GM21515 (cell line): ENCODE results near the gene SERAC1.

Experiments
- ATAC-seq: cut with Tn5 transposase; IDR thresholded peaks from one replicate; pipeline ENCODE4 v1.9.1; 2021; ENCODE audit not compliant: unreplicated experiment

The SERAC1 gene

DNA sequence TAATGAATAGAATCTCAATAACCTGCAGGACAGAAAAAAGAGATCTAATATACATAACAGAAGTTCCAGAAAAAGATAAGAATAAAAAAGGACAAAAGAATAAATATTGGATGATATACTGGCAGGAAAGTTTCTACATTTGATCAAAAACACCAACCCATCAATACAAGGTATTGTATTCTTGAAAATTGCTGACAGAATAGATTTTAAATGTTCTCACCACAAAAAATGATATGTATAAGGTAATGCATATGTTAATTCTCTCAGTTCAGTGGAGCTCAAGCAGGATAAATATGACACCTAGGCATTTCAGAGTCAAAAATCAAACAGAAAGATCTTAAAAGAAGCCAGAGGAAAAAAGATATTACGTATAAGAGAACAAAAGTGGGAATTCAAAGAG, 43.8 kb downstream of the SERAC1 start:
- no peak for ATAC-seq

GRCh38 chr6:158122048-158122447, 46.0 kb downstream of the SERAC1 start:
- no peak for ATAC-seq

GRCh38 chr6:158121335-158121734, 46.7 kb downstream of the SERAC1 start:
- no peak for ATAC-seq

GRCh38 chr6:158118886-158119285, 49.2 kb downstream of the SERAC1 start:
- ATAC-seq, result no peak

GRCh38 chr6:158115508-158115907, 52.6 kb downstream of the SERAC1 start:
- no peak for ATAC-seq

DNA sequence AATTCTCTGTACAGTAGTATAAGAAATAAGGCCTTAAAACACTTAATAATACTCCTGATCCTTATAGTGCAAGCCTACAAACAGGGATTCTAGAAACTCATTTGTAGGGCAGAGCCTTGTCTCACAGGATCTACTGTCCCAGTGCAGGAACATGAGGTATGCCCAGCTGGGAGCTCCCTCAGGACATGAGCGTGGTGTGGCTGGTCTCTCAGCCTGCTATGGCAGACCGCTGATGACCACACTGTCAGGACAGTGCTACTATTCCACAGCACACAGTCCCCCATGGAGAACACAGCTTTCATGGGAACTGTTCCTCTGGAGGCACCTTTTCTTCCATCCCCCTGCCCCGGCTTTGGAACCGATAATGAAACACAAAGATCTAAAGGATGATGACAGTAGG, 53.0 kb downstream of the SERAC1 start:
- ATAC-seq, result no peak

DNA sequence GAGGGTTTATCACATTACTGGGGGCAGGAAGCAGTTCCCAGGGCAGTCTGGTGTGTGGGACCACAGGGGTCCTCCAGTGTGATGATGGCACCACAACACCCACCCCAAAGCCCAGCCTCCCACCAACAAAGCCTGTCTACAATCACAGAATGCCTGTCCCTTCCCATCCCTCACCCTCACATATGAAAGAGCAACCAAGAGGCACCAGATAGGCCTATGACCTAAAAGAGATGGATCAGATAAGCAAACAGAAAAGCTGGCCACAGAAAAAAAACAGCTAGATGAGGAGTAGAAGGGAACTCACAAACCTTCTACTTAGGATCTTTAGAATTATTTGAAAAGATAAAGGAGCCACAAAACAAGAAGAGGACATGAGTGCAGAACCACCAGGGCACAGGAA, 54.3 kb downstream of the SERAC1 start:
- ATAC-seq, result no peak

DNA sequence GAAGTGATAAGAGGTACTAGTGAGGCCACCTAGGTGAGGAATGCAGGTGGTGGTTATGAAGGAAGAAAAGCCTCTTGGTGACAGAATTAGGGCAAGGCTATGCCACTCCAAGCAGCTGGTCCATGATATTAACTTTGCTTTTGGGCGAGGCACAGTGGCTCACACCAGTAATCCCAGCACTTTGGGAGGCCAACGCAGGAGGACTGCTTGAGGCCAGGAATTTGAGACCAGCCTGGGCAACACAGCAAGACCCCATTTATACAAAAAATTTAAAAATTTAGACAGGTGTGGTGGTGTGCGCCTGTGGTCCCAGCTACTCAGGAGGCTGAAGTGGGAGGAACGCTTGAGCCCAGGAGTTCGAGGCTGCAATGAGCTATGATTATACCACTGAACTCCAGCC, 56.1 kb downstream of the SERAC1 start:
- ATAC-seq, result no peak

- ATAC-seq, result no peak
These were observed 57.1 kb downstream of the SERAC1 start for GRCh38 chr6:158110986-158111385.

DNA sequence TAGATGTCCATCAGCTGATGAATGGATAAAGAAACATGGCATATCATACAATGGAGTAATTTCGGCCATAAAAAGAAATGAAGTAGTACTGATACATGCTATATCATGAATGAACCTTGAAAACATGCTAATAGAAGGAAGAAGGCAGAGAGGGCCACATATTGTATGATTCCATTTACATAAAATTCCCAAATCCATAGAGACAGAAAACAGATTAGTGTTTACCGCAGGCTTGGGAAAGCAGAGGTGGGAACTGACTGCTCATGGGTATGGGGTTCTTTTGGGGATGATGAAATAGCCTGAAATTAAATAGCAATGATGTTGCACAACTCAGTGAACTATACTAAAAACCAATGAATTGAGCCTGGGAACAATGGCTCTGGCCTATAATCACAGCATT, 58.3 kb downstream of the SERAC1 start:
- ATAC-seq, result no peak

GRCh38 chr6:158104696-158105095, 63.4 kb downstream of the SERAC1 start:
- ATAC-seq, result no peak

DNA sequence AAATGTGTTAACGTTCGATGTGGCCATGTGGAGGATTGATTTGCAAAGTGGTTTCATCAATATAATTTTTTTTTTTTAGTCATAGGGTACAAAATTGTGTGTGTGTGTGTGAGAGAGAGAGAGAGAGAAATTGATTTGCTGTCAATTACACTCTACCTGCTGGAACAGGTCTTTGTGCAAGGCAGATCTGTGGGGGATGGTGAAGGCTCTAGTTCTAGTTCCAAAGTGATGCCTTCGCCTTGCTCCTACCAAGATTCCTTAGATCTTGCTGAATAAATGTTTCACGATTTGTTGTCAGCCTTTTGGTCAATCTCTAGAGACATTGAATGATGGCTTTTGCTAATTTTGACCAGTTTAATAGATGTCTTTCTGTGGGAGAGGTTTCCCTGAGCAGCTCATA, 64.8 kb downstream of the SERAC1 start:
- ATAC-seq, result no peak

GRCh38 chr6:158095671-158096070, 72.4 kb downstream of the SERAC1 start:
- no peak for ATAC-seq

DNA sequence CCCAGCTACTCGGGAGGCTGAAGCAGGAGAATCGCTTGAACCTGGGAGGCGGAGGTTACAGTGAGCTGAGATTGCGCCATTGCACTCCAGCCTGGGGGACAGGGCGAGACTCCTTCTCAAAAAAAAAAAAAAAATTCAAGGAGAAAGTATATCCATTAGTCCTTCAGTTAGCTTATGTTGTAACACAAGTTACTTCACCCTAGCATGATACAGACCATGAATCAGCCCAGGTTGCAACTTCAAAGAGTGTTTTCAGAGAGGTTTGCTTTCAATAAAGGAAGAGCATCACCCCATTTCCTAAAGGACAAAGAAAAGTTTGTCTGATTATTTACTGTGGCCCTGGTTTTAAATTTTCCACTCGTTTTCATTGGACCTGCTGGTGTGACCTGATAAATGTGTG, 73.0 kb downstream of the SERAC1 start:
- ATAC-seq, result no peak

DNA sequence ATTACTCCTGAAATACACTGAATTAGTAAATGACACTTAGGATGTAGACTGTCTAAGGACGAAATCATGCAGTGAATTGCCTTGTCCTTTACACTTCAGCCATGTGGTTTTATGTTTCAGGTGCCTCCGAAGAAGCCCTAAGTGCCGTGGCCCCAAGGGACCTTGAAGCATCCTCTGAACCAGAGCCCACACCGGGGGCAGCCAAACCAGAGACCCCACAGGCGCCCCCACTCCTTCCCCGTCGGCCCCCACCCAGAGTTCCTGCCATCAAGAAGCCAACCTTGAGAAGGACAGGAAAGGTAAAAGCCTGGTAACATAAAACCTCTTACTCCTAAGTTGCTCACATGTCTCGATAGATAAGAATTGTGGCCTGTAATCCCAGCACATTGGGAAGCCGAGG, 75.3 kb downstream of the SERAC1 start:
- no peak for ATAC-seq

DNA sequence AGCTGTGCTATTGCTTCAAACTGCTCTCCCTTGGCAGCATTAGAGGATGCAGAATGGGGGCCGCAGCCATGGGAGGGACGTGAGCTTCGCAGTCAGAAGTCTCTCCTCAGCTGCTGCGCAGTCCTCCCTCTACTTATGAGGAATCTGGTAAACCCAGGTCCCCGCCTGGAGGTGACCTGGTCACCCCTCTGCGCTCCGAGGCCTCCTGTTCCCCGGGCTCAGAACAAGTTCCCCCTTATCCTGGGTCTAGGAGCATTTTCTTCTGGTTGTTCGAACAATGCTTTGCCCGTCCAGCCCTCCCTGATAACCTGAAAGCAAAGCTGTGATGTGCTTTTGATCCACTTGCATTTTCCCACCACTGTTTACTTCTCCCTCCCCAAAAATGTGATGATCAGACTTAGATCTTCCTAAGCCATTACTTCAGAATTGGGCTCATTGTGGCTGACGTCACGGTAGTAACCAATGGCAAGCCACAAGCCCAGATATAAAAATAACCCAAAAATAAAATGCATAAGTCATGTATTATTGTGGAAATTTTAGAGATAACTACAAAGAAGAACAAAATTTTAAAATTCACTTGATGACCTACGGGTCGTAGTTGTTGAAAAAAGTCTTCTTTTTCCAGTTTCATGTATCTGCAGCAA, 80.7 kb downstream of the SERAC1 start:
- no peak for ATAC-seq

DNA sequence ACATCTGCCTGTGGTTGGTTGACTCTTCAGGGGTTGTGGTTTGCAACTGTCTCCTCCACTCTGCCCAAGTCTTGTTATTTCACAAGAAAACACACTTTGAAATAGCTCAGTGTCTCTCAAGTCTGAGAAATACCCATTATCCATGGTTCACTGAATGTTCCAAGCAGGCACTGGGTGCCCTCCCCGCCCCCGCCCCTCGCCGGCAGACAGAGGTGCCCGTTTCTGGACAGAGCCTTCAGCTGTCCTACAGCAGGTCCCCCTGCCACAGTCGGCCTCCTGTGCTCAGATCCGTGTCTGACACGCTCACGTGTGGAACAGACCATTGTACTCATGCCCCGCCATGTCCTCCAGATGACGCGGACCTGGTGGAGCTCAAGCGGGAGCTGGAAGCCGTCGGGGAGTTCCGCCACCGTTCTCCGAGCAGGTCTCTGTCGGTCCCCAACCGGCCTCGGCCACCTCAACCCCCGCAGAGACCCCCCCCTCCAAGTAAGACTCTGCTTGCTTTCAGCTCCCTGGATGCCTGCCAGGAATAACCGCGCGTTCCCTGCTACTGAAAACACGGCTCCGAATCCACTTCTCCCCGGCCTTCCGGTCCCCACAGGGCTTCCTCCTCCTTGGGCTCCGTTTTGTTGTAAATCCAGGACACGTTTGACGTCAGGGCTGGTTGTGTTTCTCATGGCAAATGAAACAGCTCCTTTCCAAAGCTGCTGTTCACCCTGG, 81.4 kb downstream of the SERAC1 start:
- ATAC-seq, result no peak

- no peak for ATAC-seq
These were observed 82.0 kb downstream of the SERAC1 start for GRCh38 chr6:158086054-158086503.

- ATAC-seq, result no peak
These were observed 82.6 kb downstream of the SERAC1 start for GRCh38 chr6:158085261-158086053.

GRCh38 chr6:158083455-158084325, 84.4 kb downstream of the SERAC1 start:
- no peak for ATAC-seq

GRCh38 chr6:158081657-158081935, 86.5 kb downstream of the SERAC1 start:
- no peak for ATAC-seq
